Loucy (cell line): ENCODE data around the gene CDH13.

ENCODE experiments used
- H2AFZ ChIP-seq: fragments of 200-600 bp; sonication (generic); 2 replicates; pipeline ENCODE4 v1.6.0; 2016; ENCODE audit warnings: antibody characterized with exemption, mild to moderate bottlenecking, low read length, moderate library complexity
- H3F3A ChIP-seq: fragments of 200-600 bp; 2 replicates; pipeline ENCODE4 v1.6.0; 2016; ENCODE audit warnings: antibody characterized with exemption, low read depth, mild to moderate bottlenecking
- H3K27me3 ChIP-seq: fragments of 200-600 bp; sonication (generic); 2 replicates; pipeline ENCODE4 v1.6.1; 2014; ENCODE audit warnings: low read length, mild to moderate bottlenecking; ENCODE audit not compliant: insufficient read depth, poor library complexity, severe bottlenecking
- H3K36me3 ChIP-seq: fragments of 200-600 bp; sonication (generic); 2 replicates; pipeline ENCODE4 v1.6.1; 2016; ENCODE audit warnings: low read length; ENCODE audit not compliant: insufficient read depth
- H3K4me1 ChIP-seq: fragments of 200-600 bp; sonication (generic); 2 replicates; pipeline ENCODE4 v1.5.1; 2014; ENCODE audit warnings: low read length, mild to moderate bottlenecking; ENCODE audit not compliant: insufficient read depth, poor library complexity, severe bottlenecking
- H3K4me2 ChIP-seq: fragments of 200-600 bp; sonication (generic); 2 replicates; pipeline ENCODE4 v1.6.0; 2014; ENCODE audit warnings: antibody characterized with exemption, low read length, low read depth, mild to moderate bottlenecking; ENCODE audit not compliant: poor library complexity, severe bottlenecking
- H3K4me3 ChIP-seq: fragments of 200-600 bp; sonication (generic); 2 replicates; pipeline ENCODE4 v1.5.1; 2014; ENCODE audit warnings: low read length, mild to moderate bottlenecking, mixed read lengths; ENCODE audit not compliant: poor library complexity, severe bottlenecking
- H3K79me2 ChIP-seq: fragments of 200-600 bp; sonication (generic); 2 replicates; pipeline ENCODE4 v1.6.1; 2014; ENCODE audit warnings: low read length; ENCODE audit not compliant: insufficient read depth
- H3K9ac ChIP-seq: fragments of 200-600 bp; sonication (generic); 2 replicates; pipeline ENCODE4 v1.6.0; 2014; ENCODE audit warnings: mild to moderate bottlenecking, low read depth, low read length, moderate library complexity; ENCODE audit not compliant: poor library complexity, severe bottlenecking
- H3K9me2 ChIP-seq: fragments of 200-600 bp; sonication (generic); replicated peaks from 2 replicates; pipeline ENCODE4 v1.6.1; 2016; ENCODE audit warnings: low read depth, low read length, mixed read lengths
- H3K9me3 ChIP-seq: fragments of 200-600 bp; sonication (generic); 2 replicates; pipeline ENCODE4 v1.6.1; 2014; ENCODE audit warnings: mild to moderate bottlenecking, antibody characterized with exemption, low read length, low read depth; ENCODE audit not compliant: insufficient read depth
- H4K20me1 ChIP-seq: fragments of 200-600 bp; sonication (generic); 2 replicates; pipeline ENCODE4 v1.6.0; 2014; ENCODE audit warnings: antibody characterized with exemption, low read length, mild to moderate bottlenecking; ENCODE audit not compliant: insufficient read depth, poor library complexity, severe bottlenecking
- CTCF ChIP-seq: fragments of 200-600 bp; sonication (generic); conservative IDR thresholded peaks from 2 replicates; pipeline ENCODE4 v1.5.1; 2014; ENCODE audit warnings: mild to moderate bottlenecking, antibody characterized with exemption, low read length
- EZH2phosphoT487 ChIP-seq: fragments of 200-600 bp; IDR thresholded peaks from 2 replicates; pipeline ENCODE4 v1.6.1; 2018; ENCODE audit warnings: antibody characterized with exemption, mild to moderate bottlenecking, moderate library complexity, borderline replicate concordance

CDH13 gene

GRCh38 chr16:83098536-83098935, 471.8 kb downstream of the CDH13 start:
- no peaks in the 10 kb centered on the region for H3K79me2 ChIP-seq
- H3K4me2 ChIP-seq = no peak overlapping the region
- H3K9ac ChIP-seq = no peak overlapping the region
- TF ChIP-seq CTCF (no peak), EZH2phosphoT487 (no peak)
- no peaks in the 10 kb centered on the region for H3K27me3 ChIP-seq
- no peaks in the 10 kb centered on the region for H3K4me1 ChIP-seq
- H3F3A ChIP-seq = no peaks in the 10 kb centered on the region
- no peaks in the 10 kb centered on the region for H3K36me3 ChIP-seq
- peaks cover 4% of the 10 kb centered on the region; the same call in 1 of the 2 replicates for H3K9me3 ChIP-seq
- no peak overlapping the region for H3K4me3 ChIP-seq
- H4K20me1 ChIP-seq = no peaks in the 10 kb centered on the region
- no peak overlapping the region for H2AFZ ChIP-seq
- no peaks in the 10 kb centered on the region for H3K9me2 ChIP-seq

GRCh38 chr16:83100679-83101078, 473.9 kb downstream of the CDH13 start:
- H2AFZ ChIP-seq = no peak overlapping the region
- no peak for TF ChIP-seq EZH2phosphoT487
- H3K4me2 ChIP-seq = no peak overlapping the region
- no peaks in the 10 kb centered on the region for H3K4me1 ChIP-seq
- no peak overlapping the region for H3K4me3 ChIP-seq
- H3K27me3 ChIP-seq = no peaks in the 10 kb centered on the region
- H3K79me2 ChIP-seq = no peaks in the 10 kb centered on the region
- no peaks in the 10 kb centered on the region for H3F3A ChIP-seq
- no peaks in the 10 kb centered on the region for H3K9me2 ChIP-seq
- H3K9me3 ChIP-seq = peaks cover 4% of the 10 kb centered on the region; the same call in 1 of the 2 replicates
- no peaks in the 10 kb centered on the region for H4K20me1 ChIP-seq
- no peak overlapping the region for H3K9ac ChIP-seq
- no peaks in the 10 kb centered on the region for H3K36me3 ChIP-seq

GRCh38 chr16:83102336-83102735, 475.6 kb downstream of the CDH13 start:
- Histone ChIP-seq H3K36me3 (no peaks in the 10 kb centered on the region), H3K4me3 (no peak overlapping the region), H3K4me2 (no peak overlapping the region), H3K9ac (no peak overlapping the region), H3K4me1 (no peaks in the 10 kb centered on the region), H3K79me2 (no peaks in the 10 kb centered on the region), H3K27me3 (no peaks in the 10 kb centered on the region), H3K9me3 (peaks cover 4% of the 10 kb centered on the region; the same call in 1 of the 2 replicates), H3K9me2 (no peaks in the 10 kb centered on the region), H4K20me1 (no peaks in the 10 kb centered on the region), H3F3A (no peaks in the 10 kb centered on the region), H2AFZ (no peak overlapping the region)
- TF ChIP-seq EZH2phosphoT487 (no peak), CTCF (no peak)

GRCh38 chr16:83105279-83106077, 478.7 kb downstream of the CDH13 start:
- Histone ChIP-seq H4K20me1 (no peaks in the 10 kb centered on the region), H3K4me1 (no peaks in the 10 kb centered on the region), H3K36me3 (no peaks in the 10 kb centered on the region), H3K9me3 (no peaks in the 10 kb centered on the region), H3K79me2 (no peaks in the 10 kb centered on the region), H3K4me3 (no peak overlapping the region), H3K4me2 (no peak overlapping the region), H3K9me2 (no peaks in the 10 kb centered on the region), H3K9ac (no peak overlapping the region), H3F3A (no peaks in the 10 kb centered on the region), H2AFZ (no peak overlapping the region), H3K27me3 (no peaks in the 10 kb centered on the region)
- no peak for TF ChIP-seq CTCF
- no peak for TF ChIP-seq EZH2phosphoT487
